Spleen (tissue), 11 donors: Measurements from ENCODE around the gene DOCK9. TPM values are rescaled to one million over a fixed set of nuclear protein-coding genes. Genes with fewer than 3 reads are reported as not detected.

Experiments used
- DNase-seq: peaks from one replicate; pipeline ENCODE4 v3.0.0-alpha.2; 2020
- H3K27ac ChIP-seq, 8 donors: fragments of 200-600 bp; sonication (generic) in 7 of 8; 1 replicate in 4 of 8; 2 replicates in 4 of 8; pipeline versions ENCODE4 v1.5.0 to v1.8.0; 2016 to 2021; ENCODE audit warnings: inconsistent platforms in 4 of 8, mild to moderate bottlenecking in 4 of 8, moderate library complexity in 1 of 8
- H3K27me3 ChIP-seq, 7 donors: fragments of 200-600 bp; sonication (generic) in 6 of 7; replicated peaks in 1 of 7; 1 replicate in 4 of 7; 2 replicates in 3 of 7; pipeline versions ENCODE4 v1.5.0 to v1.8.0; 2016 to 2021; ENCODE audit warnings: inconsistent platforms in 3 of 7, mild to moderate bottlenecking in 1 of 7
- H3K36me3 ChIP-seq, 6 donors: fragments of 200-600 bp; sonication (generic) in 5 of 6; 1 replicate in 4 of 6; 2 replicates in 2 of 6; pipeline versions ENCODE4 v1.5.0 to v1.8.0; 2016 to 2021; ENCODE audit warnings: inconsistent platforms in 2 of 6
- H3K4me1 ChIP-seq, 6 donors: fragments of 200-600 bp; sonication (generic) in 5 of 6; 1 replicate in 3 of 6; 2 replicates in 3 of 6; pipeline versions ENCODE4 v1.5.0 to v1.8.0; 2016 to 2021; ENCODE audit warnings: inconsistent platforms in 3 of 6
- H3K4me3 ChIP-seq, 8 donors: fragments of 200-600 bp; sonication (generic) in 7 of 8; 1 replicate in 4 of 8; 2 replicates in 4 of 8; pipeline versions ENCODE4 v1.5.0 to v1.8.0; 2016 to 2021; ENCODE audit warnings: inconsistent platforms in 4 of 8, mild to moderate bottlenecking in 4 of 8, moderate library complexity in 2 of 8
- H3K9me3 ChIP-seq, 8 donors: fragments of 200-600 bp; sonication (generic) in 7 of 8; 1 replicate in 4 of 8; 2 replicates in 4 of 8; pipeline versions ENCODE4 v1.5.0 to v1.8.0; 2016 to 2021; ENCODE audit warnings: inconsistent platforms in 4 of 8
- CTCF ChIP-seq, 11 experiments: fragments of 200-600 bp in 7 of 11; fragments of 450-650 bp in 4 of 11; sonication (generic) in 4 of 11; IDR thresholded peaks in 8 of 11; conservative IDR thresholded peaks in 3 of 11; 1 replicate in 7 of 11; 2 replicates in 4 of 11; pipeline versions ENCODE4 v1.4.0 to v1.8.0; 2016 to 2021; ENCODE audit warnings: antibody characterized with exemption in 11 of 11, inconsistent platforms in 4 of 11, mild to moderate bottlenecking in 1 of 11
- POLR2A ChIP-seq, 3 donors: fragments of 450-650 bp; IDR thresholded peaks; one replicate each; pipeline ENCODE4 v1.5.1; 2017; ENCODE audit warnings: antibody characterized with exemption in 3 of 3, mild to moderate bottlenecking in 1 of 3
- POLR2AphosphoS5 ChIP-seq, 3 donors: sonication (generic); formaldehyde crosslinking; IDR thresholded peaks; one replicate each; pipeline ENCODE4 v1.5.1; 2017; ENCODE audit warnings: antibody characterized with exemption in 3 of 3
- WGBS, 5 donors: extraction: QIAGEN DNeasy Blood & Tissue Kit in 3 of 5; methylation state at CpG; one replicate each; pipeline versions ENCODE4 v1.1.5 to v1.1.7; 2013 to 2018; 5-methylcytosine and 5-hydroxymethylcytosine counted together
- intact Hi-C: fragments of 100-400 bp; cut with DNase I; formaldehyde crosslinking; loops from one replicate; pipeline ENCODE4 v1.15.0; 2023; ENCODE audit warnings: low total_unique reads
- polyA plus RNA-seq, 3 donors: library from polyadenylated mRNA; stranded (reverse); fragments of 200-250 nt; gene quantifications; one replicate each; pipeline ENCODE4 v1.2.1, GENCODE V29; 2013
- total RNA-seq, 7 donors: library from RNA; depleted of rRNA in 3 of 7; stranded (reverse); fragments of >200 nt in 3 of 7; fragmentation: NEBNext Ultra II Directional in 4 of 7; extraction: Animal tissue kit (Norgen Biotek cat#: 25700) in 4 of 7; gene quantifications; one replicate each; pipeline versions ENCODE4 v1.1.0 to v1.2.1, GENCODE V29; 2016 to 2021
- donor health status: healthy with polysubstance abuse.
- donor health status: DM: no; HTN: no; CAD: no; lungs with moderate emphysema.
- donor health status: DM: no; HTN: no; CAD: no.
- donor health status: Bipolar disorder and iron deficiency.
- donor health status: healthy.
- donor health status: DM: no; HTN: no; CAD: no.
- donor health status: DM: yes; HTN: yes; CAD: no.

DOCK9 gene
- total and polyA plus RNA-seq, 10 donors: 6.9 to 53.3 (median 47.6) TPM

- TF ChIP-seq CTCF (IDR thresholded peaks at IDR 0.05 in 8 of 11, conservative IDR thresholded peaks at IDR 0.05 in 3 of 11): no peak
- no peak for TF ChIP-seq POLR2A (IDR thresholded peaks at IDR 0.05)
- no peak for TF ChIP-seq POLR2AphosphoS5 (IDR thresholded peaks at IDR 0.05)
- H3K36me3 ChIP-seq: no peaks in the 10 kb centered on the region
- H3K27me3 ChIP-seq: no peaks in the 10 kb centered on the region
- no peak for DNase-seq
- WGBS, 5 donors: 77 to 88% (median 80%) methylated on average over 5 of the region's 5 CpGs
- no peak overlapping the region for H3K4me3 ChIP-seq
- no peak overlapping the region for H3K27ac ChIP-seq
- H3K4me1 ChIP-seq: peaks cover 9 to 31% (median 14%) of the 10 kb centered on the region in 6 donors
- H3K9me3 ChIP-seq: no peaks in the 10 kb centered on the region
- intact Hi-C loops: no loop called here
Measured at GRCh38 chr13:99002172-99002710, 24.4 kb upstream of the DOCK9 start.

GRCh38 chr13:99000137-99000536, 22.3 kb upstream of the DOCK9 start:
- intact Hi-C loops: no loop called here
- WGBS, 5 donors: 91 to 96% (median 92%) methylated on average over 2 of the region's 2 CpGs
- Histone ChIP-seq H3K27ac (no peak overlapping the region), H3K36me3 (no peaks in the 10 kb centered on the region), H3K4me1 (peaks cover 9 to 28% (median 14%) of the 10 kb centered on the region in 6 donors), H3K4me3 (no peak overlapping the region), H3K9me3 (no peaks in the 10 kb centered on the region), H3K27me3 (no peaks in the 10 kb centered on the region)
- DNase-seq: no peak
- TF ChIP-seq POLR2AphosphoS5 (IDR thresholded peaks at IDR 0.05): no peak
- TF ChIP-seq POLR2A (IDR thresholded peaks at IDR 0.05): no peak
- no peak for TF ChIP-seq CTCF (IDR thresholded peaks at IDR 0.05 in 8 of 11, conservative IDR thresholded peaks at IDR 0.05 in 3 of 11)

- Histone ChIP-seq H3K4me1 (peaks cover 9 to 24% (median 14%) of the 10 kb centered on the region in 6 donors), H3K9me3 (no peaks in the 10 kb centered on the region), H3K36me3 (no peaks in the 10 kb centered on the region), H3K27me3 (no peaks in the 10 kb centered on the region), H3K27ac (no peak overlapping the region), H3K4me3 (no peak overlapping the region)
- intact Hi-C loops: no loop called here
- WGBS, 5 donors: 66 to 83% (median 77%) methylated on average over 2 of the region's 2 CpGs
- no peak for TF ChIP-seq CTCF (IDR thresholded peaks at IDR 0.05 in 8 of 11, conservative IDR thresholded peaks at IDR 0.05 in 3 of 11)
- TF ChIP-seq POLR2A (IDR thresholded peaks at IDR 0.05): no peak
- no peak for TF ChIP-seq POLR2AphosphoS5 (IDR thresholded peaks at IDR 0.05)
- DNase-seq: no peak
Measured at GRCh38 chr13:98999639-98999952, 21.7 kb upstream of the DOCK9 start.

GRCh38 chr13:98998831-98999638, 21.2 kb upstream of the DOCK9 start:
- Histone ChIP-seq H3K27me3 (no peaks in the 10 kb centered on the region), H3K4me1 (peaks cover 9 to 24% (median 14%) of the 10 kb centered on the region in 6 donors), H3K36me3 (no peaks in the 10 kb centered on the region), H3K4me3 (no peak overlapping the region), H3K9me3 (no peaks in the 10 kb centered on the region), H3K27ac (no peak overlapping the region)
- DNase-seq: no peak
- no peak for TF ChIP-seq POLR2A (IDR thresholded peaks at IDR 0.05)
- TF ChIP-seq CTCF (IDR thresholded peaks at IDR 0.05 in 8 of 11, conservative IDR thresholded peaks at IDR 0.05 in 3 of 11): no peak
- no peak for TF ChIP-seq POLR2AphosphoS5 (IDR thresholded peaks at IDR 0.05)
- intact Hi-C loops: no loop called here
- WGBS, 5 donors: 64 to 74% (median 66%) methylated on average over 8 of the region's 8 CpGs
